Embryonic facial prominence (tissue), 1 donor: ENCODE results near the gene HSP90B1.

Source experiments
- DNase-seq: peaks from one replicate; pipeline ENCODE4 v3.0.0-alpha.2; 2016; ENCODE audit errors: extremely low spot score

The HSP90B1 gene

GRCh38 chr12:103930034-103930786 is at the start of gene HSP90B1:
HSP90B1 (plus strand) TSS chr12:103930410; CDS start chr12:103930516, 106 bp downstream.
- DNase-seq = peak; percentile 100

GRCh38 chr12:103881261-103881660 is 48.9 kb upstream of the HSP90B1 start:
- DNase-seq = no peak

- DNase-seq = no peak
Observed at GRCh38 chr12:103882861-103883596, 47.2 kb upstream of the HSP90B1 start.

- no peak for DNase-seq
Observed at GRCh38 chr12:103883908-103884307, 46.3 kb upstream of the HSP90B1 start.

- DNase-seq = peak; percentile 33
Observed at GRCh38 chr12:103884316-103884715, 45.9 kb upstream of the HSP90B1 start.

GRCh38 chr12:103886195-103886797 is 43.9 kb upstream of the HSP90B1 start:
- DNase-seq = no peak

- no peak for DNase-seq
Observed at GRCh38 chr12:103887738-103888137, 42.5 kb upstream of the HSP90B1 start.

GRCh38 chr12:103897316-103897715 is 32.9 kb upstream of the HSP90B1 start:
- DNase-seq = no peak

- no peak for DNase-seq
Observed at GRCh38 chr12:103901518-103902173, 28.6 kb upstream of the HSP90B1 start.

- no peak for DNase-seq
Observed at GRCh38 chr12:103903993-103904392, 26.2 kb upstream of the HSP90B1 start.

GRCh38 chr12:103905730-103906349 is 24.4 kb upstream of the HSP90B1 start:
- no peak for DNase-seq

- DNase-seq = no peak
Observed at GRCh38 chr12:103908246-103908541, 22.0 kb upstream of the HSP90B1 start.

- no peak for DNase-seq
Observed at GRCh38 chr12:103908877-103909276, 21.3 kb upstream of the HSP90B1 start.

- DNase-seq = no peak
Observed at GRCh38 chr12:103909811-103910210, 20.4 kb upstream of the HSP90B1 start.

GRCh38 chr12:103912069-103912468 is 18.1 kb upstream of the HSP90B1 start:
- DNase-seq = no peak

GRCh38 chr12:103913100-103913499 is 17.1 kb upstream of the HSP90B1 start:
- DNase-seq = no peak

GRCh38 chr12:103915306-103915705 is 14.9 kb upstream of the HSP90B1 start:
- no peak for DNase-seq

GRCh38 chr12:103917873-103918272 is 12.3 kb upstream of the HSP90B1 start:
- no peak for DNase-seq

GRCh38 chr12:103924761-103925641 is 5.2 kb upstream of the HSP90B1 start:
- DNase-seq = no peak

- DNase-seq = no peak
Observed at GRCh38 chr12:103928682-103929045, 1.5 kb upstream of the HSP90B1 start.
